Sciatic nerve (tissue), 2 donors: ENCODE measurements around the gene UBL7. TPM values are rescaled to one million over a fixed set of nuclear protein-coding genes. Genes with fewer than 3 reads are reported as not detected.

ENCODE experiments used
- ATAC-seq: fragments of 200-7000 bp; cut with Tn5 transposase; one replicate; pipeline ENCODE4 v1.9.1; 2020; ENCODE audit warnings: mild to moderate bottlenecking, moderate library complexity
- DNase-seq: peaks from one replicate; pipeline ENCODE4 v3.0.0-alpha.2; 2020; ENCODE audit warnings: low spot score
- intact Hi-C: fragments of 100-400 bp; cut with DNase I; formaldehyde crosslinking; loops from one replicate; pipeline ENCODE4 v1.14.2; 2022
- total RNA-seq: library from RNA; stranded (reverse); fragmentation: NEBNext Ultra II Directional; extraction: Animal tissue kit (Norgen Biotek cat#: 25700); gene quantifications from one replicate; pipeline ENCODE4 v1.2.1, GENCODE V29; 2021
- donor health status: DM: no; HTN: no; CAD: no.
- donor health status: DM: no; HTN: no; CAD: no.

UBL7 gene
- total RNA-seq, 1 donor from 2014 or later: 32.0 TPM

DNA sequence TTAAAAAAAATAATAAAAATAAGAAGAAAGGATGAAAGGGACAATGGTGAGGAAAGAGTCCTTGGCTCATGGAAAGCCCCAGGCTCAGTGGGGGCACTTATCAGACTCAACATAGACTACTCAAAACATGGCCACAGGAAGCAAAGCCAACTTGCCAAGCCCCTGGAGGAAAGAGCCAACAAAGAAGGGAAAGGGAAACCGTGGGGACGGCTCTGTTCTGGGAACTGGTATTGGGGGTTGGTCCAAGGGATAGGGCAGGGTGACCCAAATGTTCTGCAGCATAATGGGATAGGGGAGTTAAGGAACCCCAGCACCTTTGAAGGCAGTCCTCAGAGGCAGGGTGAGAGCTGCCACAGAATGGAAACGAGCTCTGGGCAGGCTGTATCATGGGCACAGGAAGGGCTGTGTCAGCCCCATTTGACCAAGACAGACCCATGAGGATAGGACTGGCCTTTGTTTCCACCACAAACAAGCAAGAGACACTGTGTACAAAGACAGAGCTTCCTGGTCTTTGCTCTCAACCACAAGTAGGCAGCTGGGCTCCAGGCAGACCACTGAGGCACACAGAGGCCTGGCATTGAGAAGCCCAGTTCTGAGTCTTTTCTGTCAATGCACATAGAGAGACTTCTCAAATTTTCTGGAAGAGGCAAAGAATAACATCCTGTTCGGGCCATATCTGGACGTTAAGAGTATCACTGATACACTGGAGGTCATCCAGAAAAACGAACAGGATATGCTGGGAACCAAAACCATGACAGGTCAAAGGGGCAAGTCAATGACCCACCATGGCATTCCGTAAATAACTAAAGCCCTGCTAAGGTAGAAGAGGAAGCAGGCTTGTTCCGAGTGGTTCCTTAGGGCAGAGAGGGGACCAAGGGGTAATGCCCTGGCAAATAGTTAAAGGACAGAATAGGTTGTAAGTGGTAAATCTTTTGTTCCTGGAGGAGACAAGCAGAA lies 16.6 kb downstream of the UBL7 start:
- intact Hi-C loops: no loop called here
- no peak for ATAC-seq
- no peak for DNase-seq

DNA sequence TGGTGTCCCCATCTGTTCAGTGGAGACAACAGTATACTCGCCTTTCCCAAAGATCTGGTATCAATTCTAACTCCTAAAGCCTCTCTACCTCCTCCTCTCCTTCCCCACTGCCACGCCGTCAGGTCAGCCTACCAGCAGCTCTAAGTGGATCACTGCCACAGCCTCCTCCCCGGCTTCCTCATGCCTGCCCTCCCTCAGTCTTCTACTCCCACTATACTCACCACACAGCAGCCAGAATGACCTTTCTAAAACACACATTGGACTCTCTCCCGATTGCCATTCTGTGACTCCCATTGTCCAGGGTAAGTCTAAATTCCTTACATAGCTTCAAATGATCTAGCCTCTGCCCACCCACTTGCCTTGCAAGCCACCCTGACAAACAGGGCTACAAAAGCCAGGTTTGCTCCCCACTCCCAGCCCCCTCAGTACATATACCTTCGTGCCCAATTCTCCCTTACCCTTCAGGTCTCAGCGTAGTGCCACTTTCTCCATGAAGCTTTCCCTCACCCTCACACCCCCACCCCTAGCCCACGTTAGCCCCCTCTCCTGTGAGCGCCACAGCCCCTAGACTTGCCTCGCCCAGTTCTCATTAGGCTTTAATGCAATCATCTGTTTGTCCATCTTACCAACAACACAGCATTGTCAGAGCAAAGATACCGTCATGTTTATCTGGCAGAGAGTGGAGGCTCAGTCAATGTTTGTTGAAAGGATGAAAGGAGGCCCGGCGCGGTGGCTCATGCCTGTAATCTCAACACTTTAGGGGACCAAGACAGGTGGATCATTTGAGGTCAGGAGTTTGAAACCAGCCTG lies 17.7 kb downstream of the UBL7 start:
- ATAC-seq (peak; percentile 35), DNase-seq (no peak)
- intact Hi-C loops: no loop called here

DNA sequence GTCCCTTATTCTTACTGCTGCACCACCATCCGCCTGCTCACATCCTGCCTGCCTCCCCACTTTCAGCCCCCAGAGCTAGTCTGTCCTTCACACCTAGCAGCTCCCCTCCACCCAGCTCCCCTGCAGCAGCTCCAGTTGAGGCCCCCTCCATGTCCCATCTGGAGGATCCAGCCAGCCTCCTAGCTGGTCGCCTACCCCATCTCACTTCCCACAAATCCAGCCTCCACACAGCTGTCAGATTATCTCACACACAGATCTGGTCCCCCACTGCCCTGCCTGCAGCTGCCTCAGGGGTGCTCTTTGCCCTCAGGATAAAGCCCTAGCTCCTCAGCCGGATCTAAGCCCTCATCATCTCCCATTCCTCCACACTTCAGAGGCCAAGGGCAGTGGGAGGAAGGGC lies 18.4 kb downstream of the UBL7 start:
- ATAC-seq: no peak
- intact Hi-C loops: no loop called here
- DNase-seq: no peak

DNA sequence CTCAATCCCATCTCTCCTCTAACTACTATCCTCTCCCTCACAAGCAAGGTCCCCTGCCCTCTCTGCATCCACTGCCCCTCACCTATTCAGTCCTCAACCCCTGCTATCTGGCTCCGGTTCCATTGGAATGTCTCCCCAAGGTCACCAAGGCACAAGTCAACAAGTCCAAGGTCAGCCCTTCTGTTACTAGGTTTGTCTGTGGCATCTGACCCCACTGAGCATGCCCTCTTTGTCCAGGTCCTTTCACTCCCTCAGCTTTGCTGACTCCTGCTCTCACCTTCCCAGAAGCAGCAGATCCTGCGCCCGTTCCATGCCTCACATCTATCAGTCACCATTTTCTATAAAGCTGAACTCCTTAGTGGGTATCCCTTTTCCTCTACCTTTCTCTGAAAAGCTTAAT lies 18.9 kb downstream of the UBL7 start:
- intact Hi-C loops: no loop called here
- DNase-seq (no peak), ATAC-seq (no peak)

DNA sequence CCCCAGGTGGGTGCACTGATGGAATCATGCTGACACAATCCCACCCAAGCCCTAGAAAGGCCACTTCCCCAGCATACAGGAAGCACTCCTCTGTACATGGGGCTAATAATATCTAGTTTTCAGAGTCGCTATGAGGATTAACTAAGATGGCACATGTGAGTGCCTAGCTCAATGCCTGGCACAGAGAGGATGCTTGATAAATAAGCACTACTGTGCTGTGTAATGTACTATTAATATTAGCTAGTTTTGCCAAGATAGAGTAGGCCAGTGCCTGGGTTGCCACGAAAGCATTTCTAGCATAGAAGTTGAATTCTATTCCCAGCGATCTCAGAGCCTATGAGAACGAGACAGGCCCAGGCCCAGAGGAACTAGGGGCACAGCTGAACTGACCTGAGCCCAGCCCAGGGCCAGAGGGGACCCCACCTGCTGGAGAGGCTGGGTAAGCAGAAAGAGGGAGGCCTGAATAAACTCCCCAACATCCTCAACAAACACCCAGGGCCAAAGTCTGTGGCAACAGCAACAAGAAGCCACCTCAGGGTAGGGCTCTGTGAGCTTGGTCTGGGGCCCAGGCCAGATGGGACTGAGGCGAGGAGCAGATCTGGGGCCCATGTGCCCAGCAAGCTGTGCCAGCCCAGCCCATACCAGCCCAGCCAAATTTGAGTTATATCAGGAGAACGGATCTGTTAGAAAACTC lies 19.6 kb downstream of the UBL7 start:
- ATAC-seq: no peak
- DNase-seq: no peak
- intact Hi-C loops: no loop called here

DNA sequence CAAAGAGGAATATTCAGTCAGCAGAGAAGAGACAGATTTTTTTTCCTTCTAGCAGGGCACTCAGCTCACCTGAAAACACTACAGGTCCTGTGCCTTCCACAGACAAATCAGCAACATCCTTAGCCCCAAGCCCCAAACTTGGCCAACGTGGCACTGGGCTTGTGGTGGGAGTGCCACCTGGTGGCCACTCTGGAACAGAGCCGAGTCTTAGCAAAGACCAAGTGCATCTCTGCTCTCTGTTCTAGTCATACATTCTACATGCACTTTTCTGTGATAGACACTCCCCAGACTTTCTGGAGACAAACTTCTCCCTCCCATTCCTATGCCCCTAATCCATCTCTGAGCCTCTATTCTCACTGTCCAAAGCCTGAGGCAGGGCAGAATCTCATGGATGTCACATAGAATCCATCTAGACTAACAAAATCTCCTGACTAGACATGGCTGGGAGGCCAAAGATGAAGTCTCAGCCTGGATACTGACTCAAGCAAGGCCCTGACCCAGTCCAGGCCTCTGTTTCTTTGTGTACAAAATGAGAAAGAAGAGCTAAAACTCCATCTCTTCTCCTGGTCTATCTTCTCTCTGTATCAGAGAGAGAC lies 22.1 kb downstream of the UBL7 start:
- ATAC-seq: peak; percentile 63
- intact Hi-C loops: no loop called here
- DNase-seq: peak; percentile 83

DNA sequence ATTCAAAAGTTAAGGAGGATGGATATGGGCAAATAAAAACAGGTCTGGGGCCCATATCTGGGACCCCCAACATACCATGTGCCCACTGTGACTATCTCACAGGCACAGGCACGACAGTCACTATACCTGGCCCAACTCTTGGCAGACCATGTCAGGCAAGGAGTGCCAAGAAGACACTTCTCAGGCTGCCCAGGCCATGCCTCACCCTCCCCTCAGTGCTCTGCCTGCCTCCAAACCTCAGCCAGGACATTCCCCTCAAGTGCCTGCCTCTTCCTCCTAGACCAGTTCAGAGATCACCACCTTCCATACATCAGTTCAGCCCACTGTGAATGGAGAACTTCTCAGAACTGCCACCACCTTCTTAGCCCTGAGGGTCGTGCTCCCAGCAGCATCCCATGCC lies 22.8 kb downstream of the UBL7 start:
- intact Hi-C loops: no loop called here
- DNase-seq (no peak), ATAC-seq (no peak)

DNA sequence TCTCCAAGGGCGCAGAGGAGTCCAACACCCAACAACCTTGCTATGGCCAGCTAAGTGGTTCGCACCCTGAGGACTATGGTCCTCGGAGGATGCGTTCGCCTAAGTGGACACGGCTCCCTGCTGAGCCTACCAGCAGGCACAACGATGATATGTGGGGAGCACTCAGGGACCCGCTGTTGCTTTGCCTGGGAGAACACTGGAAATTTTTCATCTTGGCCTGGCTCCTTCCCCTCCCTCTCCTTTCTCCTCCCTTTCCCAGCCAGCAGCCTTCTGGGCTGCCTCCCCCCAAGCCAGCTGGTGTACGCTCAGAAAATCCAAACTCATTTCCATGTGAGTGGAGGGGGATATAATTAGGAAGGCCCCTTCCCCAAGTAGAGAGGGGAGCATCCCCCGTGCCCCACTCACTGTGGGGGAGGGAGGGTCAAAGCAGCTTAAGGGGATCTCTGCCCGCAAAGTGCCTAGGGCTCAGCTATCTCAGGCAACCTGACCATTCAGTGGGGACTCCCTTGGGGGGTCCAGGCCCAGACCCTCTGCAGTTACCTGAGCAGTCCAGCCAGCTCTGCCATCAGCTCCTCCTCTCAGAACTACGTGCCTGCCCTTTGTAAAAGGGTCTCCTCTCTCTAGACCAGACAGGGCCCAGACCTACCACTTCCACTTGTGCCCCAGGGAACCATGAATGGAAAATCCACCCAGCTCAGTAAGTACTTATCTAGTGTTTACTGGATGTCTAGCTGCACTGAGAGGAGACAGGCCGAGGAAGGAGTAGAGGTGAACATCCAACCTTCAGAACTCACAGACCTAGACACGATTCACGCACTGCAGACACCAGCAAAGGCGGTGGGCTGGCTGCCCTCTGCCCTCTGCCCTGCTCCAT lies 26.5 kb downstream of the UBL7 start:
- DNase-seq (no peak), ATAC-seq (peak; percentile 1)
- intact Hi-C loops: no loop called here

DNA sequence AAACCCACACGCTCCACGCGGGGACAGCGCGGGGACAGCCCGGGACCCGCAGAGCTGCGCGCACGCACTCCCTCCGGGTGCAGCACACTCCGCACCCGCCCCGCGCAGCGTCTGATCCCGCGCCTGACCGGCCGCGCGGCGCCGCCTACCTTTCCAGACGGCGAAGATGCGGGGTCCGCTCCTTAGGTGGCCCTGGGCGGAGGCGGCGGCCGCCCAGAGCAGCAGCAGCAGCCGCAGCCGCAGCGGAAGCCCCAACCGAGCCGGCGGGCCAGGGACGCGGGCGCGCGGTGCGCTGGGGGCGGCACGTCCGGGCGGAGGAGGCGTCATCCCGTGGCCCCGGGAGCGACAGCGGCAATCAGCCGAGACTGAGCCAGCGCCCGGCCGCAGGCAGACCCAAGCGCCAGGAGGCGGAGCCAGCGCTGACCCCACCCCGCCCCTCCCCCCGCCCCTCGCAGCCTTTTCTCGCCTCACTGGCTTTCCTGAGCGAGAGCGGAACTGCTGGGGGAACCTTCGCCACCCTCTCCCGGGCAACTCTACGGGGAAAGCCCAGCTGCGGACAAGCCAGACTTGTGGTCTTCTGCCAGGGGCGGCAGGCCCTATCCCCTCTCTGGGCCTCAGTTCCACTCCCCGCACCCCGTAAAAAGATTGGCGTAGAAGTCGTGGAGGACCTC lies 27.2 kb downstream of the UBL7 start, which contains the start of gene SEMA7A:
SEMA7A (minus strand) TSS at position 367 of the 671 bp plus-strand sequence; CDS start at position 327, 40 bp downstream.
- intact Hi-C loops: no loop called here
- DNase-seq (peak; percentile 91), ATAC-seq (peak; percentile 90)

DNA sequence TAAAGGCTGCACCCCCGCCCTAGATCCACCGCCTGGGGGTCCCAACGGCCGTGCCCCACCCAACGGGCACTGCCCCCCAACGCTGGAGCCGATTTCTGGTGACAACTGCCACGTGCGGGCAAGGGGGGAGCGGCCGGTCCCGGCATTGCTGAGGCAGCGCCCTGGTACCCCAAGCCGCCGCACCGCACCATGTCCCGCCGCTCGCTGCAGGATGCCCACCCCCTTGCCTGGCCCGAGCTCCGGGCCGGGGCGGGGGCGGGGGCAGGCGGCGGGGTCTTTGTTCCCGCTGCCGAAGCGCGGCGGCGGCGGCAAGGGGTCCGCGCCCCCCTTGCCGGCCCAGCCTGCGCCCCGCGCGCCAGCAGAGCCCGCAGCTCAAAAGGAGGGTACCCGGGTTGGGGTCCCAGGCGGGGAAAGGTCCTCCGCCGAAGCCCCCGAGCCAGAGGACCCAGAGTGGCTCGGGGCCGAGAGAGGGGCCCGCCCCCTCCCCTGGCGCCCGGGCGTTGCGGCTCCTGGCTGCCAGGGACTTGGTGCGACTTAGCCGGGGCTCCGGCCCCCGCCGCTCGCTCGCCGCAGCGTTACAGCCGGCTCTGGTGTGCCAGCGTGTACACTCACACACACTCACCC lies 27.9 kb downstream of the UBL7 start:
- intact Hi-C loops: no loop called here
- no peak for DNase-seq
- ATAC-seq: no peak

DNA sequence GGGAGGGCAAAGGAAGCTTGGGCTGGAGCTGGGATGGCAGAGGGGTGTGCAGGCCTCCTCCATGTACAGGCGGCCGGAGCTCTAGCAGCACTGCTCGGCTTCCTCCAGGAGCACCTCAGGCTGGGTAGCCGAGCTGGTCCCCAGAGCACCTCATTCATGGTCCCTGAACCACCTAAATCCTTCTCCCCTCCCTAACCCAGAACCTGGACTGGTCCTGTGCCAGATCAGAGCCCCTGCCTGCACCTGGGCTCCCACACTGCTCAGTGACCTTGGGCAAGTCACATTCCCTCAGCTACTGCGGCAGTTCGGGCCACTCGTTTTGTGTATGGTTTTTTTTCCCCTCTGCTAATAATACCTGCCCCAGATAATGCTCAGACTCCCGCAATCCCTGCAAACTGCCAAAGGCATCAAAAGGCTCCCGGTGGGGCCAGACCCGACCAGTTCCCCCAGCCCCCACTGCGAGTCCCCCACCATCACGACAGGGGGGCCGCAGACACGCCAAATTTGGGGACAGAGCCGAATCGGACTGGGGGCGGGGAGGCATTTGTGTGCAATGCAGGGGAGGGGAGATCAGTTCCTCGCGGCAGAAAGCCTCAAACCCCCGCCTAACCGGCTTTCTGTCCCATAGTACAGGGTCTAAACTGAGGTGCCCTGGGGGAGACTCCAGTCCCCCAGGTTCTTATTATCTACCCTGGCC lies 28.5 kb downstream of the UBL7 start:
- intact Hi-C loops: no loop called here
- no peak for DNase-seq
- ATAC-seq: no peak

DNA sequence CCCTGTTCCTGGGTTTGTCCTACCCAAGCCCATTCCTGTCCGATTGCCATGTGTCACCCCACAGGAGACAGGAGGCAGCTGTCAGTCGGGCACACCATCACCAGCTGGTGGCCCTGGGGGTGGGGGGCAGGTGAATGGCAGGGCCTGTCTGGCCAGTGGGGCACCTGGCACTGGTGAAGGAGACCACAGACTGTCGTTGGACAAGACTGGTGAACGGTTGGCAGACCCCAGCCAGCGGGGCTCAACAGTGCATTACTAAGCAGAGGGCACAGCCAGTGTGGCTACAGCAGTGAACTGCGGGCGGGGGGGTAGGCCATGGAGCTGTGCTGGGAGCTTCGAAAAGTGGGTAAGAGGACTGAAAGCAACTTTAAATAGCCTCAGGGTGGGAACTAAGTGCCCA lies 29.3 kb downstream of the UBL7 start:
- ATAC-seq: no peak
- intact Hi-C loops: no loop called here

DNA sequence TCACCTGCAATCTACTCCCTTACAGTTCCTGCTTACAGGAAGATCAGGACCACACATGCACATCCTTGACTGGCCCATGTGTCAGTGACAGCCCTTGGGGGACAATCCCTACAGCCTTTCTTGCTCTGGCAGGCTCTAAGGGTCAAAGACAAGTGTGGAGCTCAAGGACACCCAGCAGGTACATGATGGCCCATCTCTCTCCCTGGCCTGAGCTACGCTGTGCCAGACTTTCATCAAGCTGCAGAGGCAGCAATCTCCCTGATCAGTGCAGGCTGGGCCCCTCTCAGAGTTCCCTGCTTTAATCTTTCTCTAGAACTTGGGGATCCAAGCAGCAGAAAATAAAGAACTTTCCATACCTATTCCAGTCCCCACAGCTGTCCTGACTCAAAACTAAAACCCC lies 29.8 kb downstream of the UBL7 start:
- intact Hi-C loops: no loop called here
- ATAC-seq (no peak), DNase-seq (no peak)

More for the DNA sequence above, 29.3 kb downstream of the UBL7 start:
- DNase-seq: no peak

DNA sequence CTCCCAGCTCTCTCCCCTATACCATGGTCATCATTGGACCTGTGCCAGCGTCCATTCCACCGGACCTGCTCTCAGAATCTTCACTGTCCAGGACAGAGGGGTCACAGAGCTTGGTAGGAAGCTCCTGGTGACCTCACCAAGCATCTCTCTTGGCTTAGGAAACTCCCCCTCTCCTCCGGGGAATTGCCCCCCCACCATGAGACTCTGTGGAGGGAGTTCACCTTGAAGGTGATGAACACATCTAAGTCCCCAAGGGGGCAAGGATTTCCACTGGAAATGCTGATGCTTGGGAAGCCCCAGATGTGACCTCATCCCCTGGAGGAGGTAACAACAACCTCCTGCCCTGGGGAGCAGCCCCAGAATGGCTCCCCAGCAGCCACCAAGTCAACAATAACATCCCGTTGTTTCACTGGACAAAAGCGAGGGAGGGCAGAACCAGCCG lies 30.4 kb downstream of the UBL7 start:
- DNase-seq: peak; percentile 71
- no peak for ATAC-seq
- intact Hi-C loops: no loop called here

DNA sequence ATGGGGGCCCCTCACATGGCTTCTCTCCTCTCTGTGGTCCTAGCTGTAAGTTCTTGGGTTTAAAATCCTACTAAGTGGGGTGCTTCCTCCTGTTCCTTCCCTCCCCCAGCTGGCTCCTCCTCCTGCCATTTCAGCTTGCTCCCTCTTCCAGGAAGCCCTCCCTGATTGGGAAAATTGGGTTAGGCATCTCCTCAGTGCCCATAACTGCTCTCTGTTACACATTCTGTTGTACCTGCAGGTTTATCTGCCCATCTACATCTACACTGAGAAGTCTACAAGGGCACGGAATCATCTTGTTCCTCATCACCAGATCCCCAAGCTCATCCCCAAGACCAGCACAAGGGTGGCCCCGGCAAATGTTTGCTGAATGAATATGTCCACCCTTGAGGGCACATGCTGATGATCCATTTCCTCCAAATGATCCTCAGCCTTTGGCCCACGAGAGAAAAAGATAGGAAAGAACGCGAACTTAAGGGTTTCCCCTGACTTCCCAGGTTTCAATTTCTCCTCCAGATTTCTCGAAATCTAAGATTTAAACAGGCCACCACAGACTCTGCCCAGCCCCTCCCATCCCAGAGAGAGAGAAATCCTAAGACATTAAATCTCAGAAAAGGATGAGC lies 31.1 kb downstream of the UBL7 start:
- DNase-seq (no peak), ATAC-seq (no peak)
- intact Hi-C loops: no loop called here
